RWPE2 (cell line): ENCODE data around the gene GDF9.

Source experiments
- ATAC-seq: fragments of 200-7000 bp; cut with Tn5 transposase; 3 replicates; pipeline ENCODE4 v1.9.1; 2021; ENCODE audit warnings: low read depth
- DNase-seq: peaks from one replicate; pipeline ENCODE4 v3.0.0-alpha.2; 2020; ENCODE audit warnings: low spot score
- H3K27ac ChIP-seq: fragments of 450-650 bp; 2 replicates; pipeline ENCODE4 v1.5.1; 2017; ENCODE audit warnings: mild to moderate bottlenecking; ENCODE audit not compliant: poor library complexity, severe bottlenecking
- H3K27me3 ChIP-seq: fragments of 250-450 bp; sonication (Bioruptor Pico); 2 replicates; pipeline ENCODE4 v1.5.1; 2021; ENCODE audit warnings: mild to moderate bottlenecking, moderate library complexity; ENCODE audit not compliant: insufficient read depth, poor library complexity, severe bottlenecking
- H3K36me3 ChIP-seq: fragments of 250-450 bp; sonication (Bioruptor Pico); 2 replicates; pipeline ENCODE4 v1.5.1; 2020; ENCODE audit warnings: low read depth, mild to moderate bottlenecking, moderate library complexity
- H3K4me1 ChIP-seq: fragments of 250-450 bp; sonication (Bioruptor Pico); 2 replicates; pipeline ENCODE4 v1.5.1; 2021; ENCODE audit warnings: mild to moderate bottlenecking, moderate library complexity; ENCODE audit not compliant: insufficient read depth, poor library complexity, severe bottlenecking
- H3K4me3 ChIP-seq: fragments of 250-450 bp; sonication (Bioruptor Pico); 2 replicates; pipeline ENCODE4 v1.5.1; 2021; ENCODE audit warnings: mild to moderate bottlenecking, moderate library complexity; ENCODE audit not compliant: severe bottlenecking
- H3K9me3 ChIP-seq: fragments of 250-450 bp; sonication (Bioruptor Pico); 2 replicates; pipeline ENCODE4 v1.5.1; 2021; ENCODE audit warnings: mild to moderate bottlenecking, moderate library complexity; ENCODE audit not compliant: severe bottlenecking
- CTCF ChIP-seq: fragments of 450-650 bp; IDR thresholded peaks from one replicate; pipeline ENCODE4 v1.5.1; 2017; ENCODE audit warnings: mild to moderate bottlenecking, moderate library complexity; ENCODE audit not compliant: poor library complexity, severe bottlenecking

Gene GDF9

GRCh38 chr5:132905938-132906337 lies 39.7 kb upstream of the GDF9 start:
- TF ChIP-seq CTCF, result no peak
- peak; percentile 51; the same call in 2 of the 3 replicates for ATAC-seq

GRCh38 chr5:132901730-132902129 lies 35.5 kb upstream of the GDF9 start:
- Histone ChIP-seq H3K36me3 (peaks cover 95% of the 10 kb centered on the region), H3K27me3 (peaks cover 2% of the 10 kb centered on the region), H3K4me3 (no peak overlapping the region), H3K27ac (no peak overlapping the region), H3K9me3 (no peaks in the 10 kb centered on the region), H3K4me1 (no peaks in the 10 kb centered on the region)
- TF ChIP-seq CTCF, result peak; percentile 31
- ATAC-seq (no peak; the same call in 2 of the 3 replicates), DNase-seq (no peak)

More at GRCh38 chr5:132905938-132906337, 39.7 kb upstream of the GDF9 start:
- DNase-seq, result no peak
- H3K9me3 ChIP-seq, result no peaks in the 10 kb centered on the region
- peaks cover 71% of the 10 kb centered on the region for H3K36me3 ChIP-seq
- H3K27ac ChIP-seq, result no peak overlapping the region
- no peaks in the 10 kb centered on the region for H3K4me1 ChIP-seq
- no peak overlapping the region for H3K4me3 ChIP-seq
- no peaks in the 10 kb centered on the region for H3K27me3 ChIP-seq

GRCh38 chr5:132901036-132901435 lies 34.8 kb upstream of the GDF9 start:
- H3K36me3 ChIP-seq, result peaks cover 95% of the 10 kb centered on the region

GRCh38 chr5:132898094-132898493 lies 31.8 kb upstream of the GDF9 start:
- Histone ChIP-seq H3K4me3 (no peak overlapping the region), H3K9me3 (no peaks in the 10 kb centered on the region), H3K36me3 (peaks cover 100% of the 10 kb centered on the region), H3K27ac (no peak overlapping the region), H3K27me3 (peaks cover 2% of the 10 kb centered on the region), H3K4me1 (no peaks in the 10 kb centered on the region)
- no peak for DNase-seq
- TF ChIP-seq CTCF, result no peak
- ATAC-seq, result no peak

More at GRCh38 chr5:132901036-132901435, 34.8 kb upstream of the GDF9 start:
- Histone ChIP-seq H3K27me3 (peaks cover 2% of the 10 kb centered on the region), H3K27ac (no peak overlapping the region), H3K4me1 (no peaks in the 10 kb centered on the region), H3K9me3 (no peaks in the 10 kb centered on the region), H3K4me3 (no peak overlapping the region)
- no peak for ATAC-seq
- no peak for DNase-seq
- TF ChIP-seq CTCF, result no peak

GRCh38 chr5:132896685-132897084 lies 30.4 kb upstream of the GDF9 start:
- H3K27ac ChIP-seq, result no peak overlapping the region
- H3K4me1 ChIP-seq, result no peaks in the 10 kb centered on the region
- DNase-seq (no peak), ATAC-seq (no peak)
- TF ChIP-seq CTCF, result no peak
- H3K27me3 ChIP-seq, result peaks cover 2% of the 10 kb centered on the region
- H3K4me3 ChIP-seq, result no peak overlapping the region
- peaks cover 100% of the 10 kb centered on the region for H3K36me3 ChIP-seq
- no peaks in the 10 kb centered on the region for H3K9me3 ChIP-seq
